GM19467 (cell line): Measurements from ENCODE around the gene MKI67.
"Not testable (repeated sequence)": the region's sequence is repeated elsewhere in the genome, so short reads cannot be mapped to it uniquely, and the experiment has no call there.

Experiments
- ATAC-seq: cut with Tn5 transposase; IDR thresholded peaks from one replicate; pipeline ENCODE4 v1.9.1; 2021; ENCODE audit warnings: mild to moderate bottlenecking, moderate library complexity; ENCODE audit not compliant: unreplicated experiment

Gene MKI67

DNA sequence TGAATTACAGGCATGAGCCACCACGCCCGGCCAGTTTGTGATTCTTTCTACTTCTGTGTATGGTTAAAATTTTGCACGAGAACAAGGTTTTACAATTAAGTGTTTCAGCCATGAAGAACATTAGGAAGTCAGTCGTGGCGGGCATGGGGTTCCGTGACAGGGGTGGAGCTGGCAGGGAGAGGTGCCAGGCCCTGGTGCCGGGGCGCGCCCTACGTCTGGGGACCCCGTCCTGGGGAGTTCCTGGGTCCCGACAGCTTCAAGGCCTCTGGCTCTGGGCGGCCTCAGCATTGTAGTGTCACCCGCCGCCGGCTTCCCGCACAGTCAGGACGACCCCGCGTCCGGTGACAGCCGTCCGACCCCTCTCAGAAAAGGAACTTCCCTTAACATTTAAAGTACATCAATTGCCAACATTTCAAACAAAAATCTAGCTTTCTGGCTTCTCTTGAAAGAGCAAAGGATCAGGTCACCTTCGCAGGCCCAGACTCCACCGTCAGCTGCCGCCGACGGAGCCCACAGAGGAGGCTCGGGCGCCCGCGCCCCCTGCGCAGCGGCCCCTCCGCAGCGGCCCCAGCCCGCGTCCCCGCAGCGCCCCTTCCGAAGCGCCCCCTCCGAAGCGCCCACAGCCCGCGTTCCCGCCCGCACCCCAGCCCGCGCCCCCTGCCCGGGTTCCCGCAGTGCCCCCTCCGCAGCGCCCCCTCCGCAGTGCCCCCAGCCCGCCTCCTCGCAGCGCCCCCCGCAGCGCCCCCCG lies 23.2 kb upstream of the MKI67 start:
- ATAC-seq = no peak

DNA sequence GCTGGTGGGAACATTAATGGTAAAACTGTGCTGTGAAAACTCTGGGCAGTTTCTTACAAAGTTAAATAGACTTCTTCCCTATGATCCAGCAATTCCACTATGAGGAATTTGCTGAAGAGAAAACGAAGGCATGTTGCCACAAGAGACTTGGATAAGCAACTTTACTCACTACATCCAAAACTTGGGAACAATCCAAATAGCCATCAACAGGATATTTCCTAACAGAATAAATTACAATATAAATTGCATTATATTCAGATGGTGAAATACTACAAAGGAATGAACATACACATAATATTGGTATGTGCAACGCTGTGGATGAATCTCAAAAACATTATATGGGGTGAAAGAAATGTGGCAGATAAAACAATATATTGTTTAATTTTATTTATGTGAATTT lies 21.4 kb upstream of the MKI67 start:
- no peak for ATAC-seq

DNA sequence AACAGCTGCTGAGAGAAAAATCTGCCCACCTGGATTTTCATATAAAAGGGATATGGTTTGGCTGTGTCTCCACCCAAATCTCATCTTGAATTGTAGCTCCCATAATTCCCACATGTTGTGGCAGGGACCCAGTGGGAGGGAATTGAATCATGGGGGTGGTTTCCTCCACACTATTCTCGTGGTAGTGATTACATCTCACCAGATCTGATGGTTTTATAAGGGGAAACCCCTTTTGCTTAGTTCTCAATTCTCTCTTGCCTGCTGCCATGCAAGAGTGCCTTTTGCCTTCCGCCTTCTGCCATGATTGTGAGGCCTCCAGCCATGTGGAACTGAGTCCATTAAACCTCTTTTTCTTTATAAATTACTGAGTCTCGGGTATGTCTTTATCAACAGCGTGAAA lies 20.8 kb upstream of the MKI67 start:
- no peak for ATAC-seq

DNA sequence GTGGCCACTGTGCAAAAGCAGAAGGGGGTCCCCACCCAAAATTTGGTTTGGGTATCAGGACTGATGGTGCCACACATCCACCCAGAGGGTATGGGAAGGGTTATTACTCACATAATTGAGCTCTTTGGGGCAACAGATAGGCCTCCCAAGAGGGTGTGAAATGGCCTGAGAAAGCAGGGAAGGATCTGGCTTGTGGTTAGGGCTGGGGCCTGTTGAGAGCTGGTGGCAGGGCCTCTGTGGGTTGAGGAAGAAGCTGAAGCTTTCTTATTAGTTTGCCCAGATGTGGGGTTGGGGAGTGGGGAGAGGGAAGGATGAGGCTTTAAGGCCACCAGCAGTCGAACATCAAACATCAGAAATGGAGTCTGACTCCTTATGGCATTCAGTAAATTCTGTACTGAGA lies 18.3 kb upstream of the MKI67 start:
- no peak for ATAC-seq

DNA sequence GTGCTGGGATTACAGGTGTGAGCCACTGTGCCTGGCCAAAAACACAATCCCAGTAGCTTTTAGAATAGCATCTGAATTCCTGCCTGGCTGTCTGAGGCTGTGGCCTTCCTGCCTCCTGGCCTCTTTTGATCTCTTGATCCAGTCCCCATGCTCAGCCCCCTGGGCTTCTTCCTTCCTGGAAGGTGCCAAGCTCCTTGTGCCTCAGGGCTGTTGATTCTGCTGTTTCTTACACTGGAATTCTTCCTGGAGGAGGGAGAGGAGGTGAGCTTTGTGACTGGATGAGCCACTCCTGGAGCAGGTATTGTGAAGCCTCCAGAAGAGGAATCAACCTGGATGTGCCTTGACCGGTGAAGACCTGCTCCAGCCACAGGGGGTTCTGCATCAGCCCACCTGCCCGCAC lies 17.3 kb upstream of the MKI67 start:
- ATAC-seq = no peak

DNA sequence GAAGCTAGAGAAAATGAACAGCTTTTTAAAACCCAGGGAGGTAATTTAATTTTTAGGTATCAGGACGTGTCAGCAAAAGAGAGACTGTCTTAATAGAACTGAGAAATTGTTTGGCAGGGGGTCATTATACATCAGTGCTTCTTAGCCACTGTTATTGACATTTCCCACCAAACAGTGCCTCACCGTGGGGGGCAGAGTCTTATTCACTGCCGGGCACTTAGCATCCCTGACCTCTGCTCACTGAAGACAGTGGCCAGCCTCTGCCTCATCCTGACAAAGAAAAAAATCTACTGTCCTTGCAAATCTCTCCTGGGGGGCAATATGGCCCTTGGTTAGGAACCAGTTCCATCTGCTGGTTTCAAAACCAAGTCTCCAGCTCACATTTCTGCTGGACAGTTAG lies 14.2 kb upstream of the MKI67 start:
- ATAC-seq = no peak

DNA sequence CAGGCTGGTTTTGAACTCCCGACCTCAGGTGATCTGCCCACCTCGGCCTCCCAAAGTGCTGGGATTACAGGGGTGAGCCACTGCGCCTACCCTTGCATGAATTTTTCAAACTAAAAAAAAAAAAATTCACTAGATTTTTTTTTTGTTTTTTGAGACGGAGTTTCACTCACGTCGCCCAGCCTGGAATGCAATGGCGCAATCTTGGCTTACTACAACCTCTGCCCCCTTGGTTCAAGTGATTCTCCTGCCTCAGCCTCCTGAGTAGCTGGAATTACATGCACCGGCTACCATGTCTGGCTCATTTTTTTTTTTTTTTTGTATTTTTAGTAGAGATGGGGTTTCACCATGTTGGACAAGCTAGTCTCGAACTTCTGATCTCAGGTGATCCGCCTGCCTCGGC lies 12.2 kb upstream of the MKI67 start:
- ATAC-seq = not testable (repeated sequence)

DNA sequence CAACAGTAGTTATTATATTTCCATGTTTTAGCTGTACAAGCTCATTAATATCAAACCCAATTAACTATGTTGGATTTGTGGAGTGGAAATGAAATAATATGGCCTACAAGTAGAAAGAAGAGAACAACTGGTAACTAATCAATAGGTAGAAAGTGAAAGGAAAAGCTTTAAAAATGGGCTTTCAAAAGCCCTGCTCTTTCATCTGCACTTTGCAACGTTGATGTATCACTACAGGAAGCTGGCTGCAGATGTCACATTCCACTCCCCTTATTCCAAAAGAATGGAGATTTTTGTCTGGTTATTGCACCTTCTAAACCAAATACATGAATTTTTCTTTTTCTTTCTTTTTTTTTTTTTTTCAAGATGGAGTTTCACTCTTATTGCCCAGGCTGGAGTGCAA lies 11.7 kb upstream of the MKI67 start:
- no peak for ATAC-seq

DNA sequence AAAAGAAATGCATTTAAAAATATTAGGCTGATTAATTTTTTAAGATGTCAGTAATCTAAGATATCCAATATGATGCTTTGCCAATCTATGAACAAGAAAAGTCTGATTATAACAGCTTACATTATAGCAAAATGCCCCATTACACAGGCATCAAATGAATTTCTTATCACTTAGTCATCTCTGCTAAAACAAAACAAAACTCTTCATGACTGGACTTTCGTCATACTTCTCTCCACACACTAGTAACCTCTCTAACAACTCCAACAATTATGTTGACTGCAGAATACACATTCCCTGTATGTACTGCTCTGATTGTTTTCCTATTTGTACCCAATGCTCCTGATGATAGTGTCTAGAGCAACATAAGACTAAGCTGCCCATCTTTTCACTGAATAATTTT lies 3.8 kb upstream of the MKI67 start:
- ATAC-seq = no peak

DNA sequence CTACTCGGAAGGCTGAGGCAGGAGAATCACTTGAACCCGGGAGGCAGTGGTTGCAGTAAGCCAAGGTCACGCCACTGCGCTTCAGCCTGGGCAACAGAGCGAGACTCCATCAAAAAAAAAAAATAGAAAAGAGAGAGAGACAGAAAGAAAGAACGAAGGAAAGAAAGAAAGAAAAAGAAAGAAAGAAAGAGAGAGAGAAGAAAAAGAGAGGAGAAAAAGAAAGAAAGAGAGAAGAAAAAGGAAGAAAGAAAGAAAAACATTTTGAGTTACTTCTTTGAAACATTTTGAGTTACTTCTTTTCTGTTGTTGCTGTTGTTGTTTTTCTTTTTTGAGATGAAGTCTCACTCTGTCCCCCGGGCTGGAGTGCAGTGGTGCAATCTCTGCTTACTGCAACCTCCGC lies 2.4 kb upstream of the MKI67 start:
- no peak for ATAC-seq

DNA sequence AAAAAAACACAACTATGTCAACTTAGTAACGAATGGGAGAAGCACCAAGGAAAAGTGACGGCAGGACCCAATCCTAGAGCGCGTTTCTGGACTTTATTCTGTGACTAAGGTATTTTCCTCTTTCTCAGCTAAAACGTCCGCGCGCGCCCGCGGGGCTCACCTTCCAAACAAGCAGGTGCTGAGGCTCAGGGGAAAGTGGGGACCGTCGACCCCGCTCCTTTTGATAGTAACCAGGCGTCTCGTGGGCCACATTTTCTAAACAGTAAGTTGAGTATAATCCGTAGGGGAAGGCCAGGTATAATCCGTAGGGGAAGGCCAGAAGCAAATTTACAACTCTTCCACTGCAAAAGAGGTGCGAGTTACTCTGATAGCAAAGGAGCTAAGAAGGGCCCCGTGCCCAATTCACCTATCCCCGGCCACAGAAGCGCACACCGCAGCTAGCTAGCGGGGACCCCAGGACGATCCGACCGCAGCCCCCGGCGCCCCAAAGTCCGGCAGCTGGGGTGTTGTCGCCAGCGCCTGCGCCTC lies 743 bp downstream of the MKI67 start:
- ATAC-seq = no peak

DNA sequence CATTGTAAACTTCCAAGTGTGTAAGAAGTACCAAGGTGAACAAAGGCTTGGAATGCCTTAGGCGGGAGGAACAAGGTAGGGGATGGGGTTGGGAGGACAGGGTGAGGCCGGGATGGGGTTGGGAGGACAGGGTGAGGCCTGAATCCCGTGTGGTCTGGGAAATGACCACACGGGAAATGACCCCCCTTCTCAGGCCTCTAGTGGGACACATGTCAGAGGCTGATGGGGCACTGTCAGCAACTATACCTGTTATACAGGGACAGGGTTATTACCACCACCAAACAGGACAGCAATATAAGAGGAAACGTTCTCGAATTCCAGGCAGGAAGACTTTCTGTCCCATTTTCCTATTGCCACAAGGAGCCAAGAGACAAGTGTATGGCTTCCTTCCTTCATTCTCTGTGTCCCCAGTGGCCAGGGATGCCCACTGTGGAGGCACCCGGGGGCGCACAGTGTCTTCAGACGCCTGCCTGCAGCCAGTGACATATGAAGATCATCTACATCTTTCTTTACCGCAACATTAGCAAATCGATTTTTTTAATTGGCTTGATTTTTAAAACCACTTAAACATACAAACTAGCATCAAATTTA lies 1.3 kb downstream of the MKI67 start:
- ATAC-seq = no peak

DNA sequence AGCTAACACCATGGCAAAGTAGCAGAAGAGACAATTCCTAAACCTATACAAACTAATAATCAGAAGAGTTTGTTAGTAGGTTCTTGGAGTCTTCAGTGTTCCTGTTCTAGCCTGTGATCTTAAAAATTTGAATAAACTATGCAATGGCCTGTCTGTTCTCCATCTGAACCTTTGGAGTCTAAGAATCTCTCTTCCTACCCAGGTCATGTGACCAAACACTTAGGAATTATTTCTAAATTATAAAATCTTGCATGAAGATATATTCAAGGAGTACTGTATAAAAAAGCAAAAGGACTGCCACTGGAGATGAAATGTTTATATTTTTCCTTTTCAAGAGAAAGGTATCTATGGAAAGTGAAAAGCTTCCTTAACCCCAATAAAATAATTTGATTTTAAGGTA lies 2.4 kb downstream of the MKI67 start:
- ATAC-seq = no peak

DNA sequence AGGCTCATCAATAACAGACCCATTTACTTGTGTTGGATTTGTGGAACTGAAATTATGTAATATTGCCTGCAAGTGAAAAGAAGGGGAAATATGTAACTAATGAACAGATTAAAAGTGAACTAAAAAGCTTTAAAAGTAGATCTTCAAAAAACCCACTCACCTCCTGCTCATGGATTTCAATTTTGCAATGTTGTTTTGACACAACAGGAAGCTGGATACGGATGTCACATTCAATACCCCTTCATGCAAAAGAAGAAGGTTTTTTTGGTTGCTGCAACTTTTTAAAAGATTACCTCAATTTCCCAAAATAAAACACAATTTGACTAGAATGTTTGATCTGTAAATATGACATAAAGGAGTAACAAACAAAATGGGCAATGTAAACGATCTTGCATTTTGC lies 3.3 kb downstream of the MKI67 start:
- ATAC-seq = no peak

DNA sequence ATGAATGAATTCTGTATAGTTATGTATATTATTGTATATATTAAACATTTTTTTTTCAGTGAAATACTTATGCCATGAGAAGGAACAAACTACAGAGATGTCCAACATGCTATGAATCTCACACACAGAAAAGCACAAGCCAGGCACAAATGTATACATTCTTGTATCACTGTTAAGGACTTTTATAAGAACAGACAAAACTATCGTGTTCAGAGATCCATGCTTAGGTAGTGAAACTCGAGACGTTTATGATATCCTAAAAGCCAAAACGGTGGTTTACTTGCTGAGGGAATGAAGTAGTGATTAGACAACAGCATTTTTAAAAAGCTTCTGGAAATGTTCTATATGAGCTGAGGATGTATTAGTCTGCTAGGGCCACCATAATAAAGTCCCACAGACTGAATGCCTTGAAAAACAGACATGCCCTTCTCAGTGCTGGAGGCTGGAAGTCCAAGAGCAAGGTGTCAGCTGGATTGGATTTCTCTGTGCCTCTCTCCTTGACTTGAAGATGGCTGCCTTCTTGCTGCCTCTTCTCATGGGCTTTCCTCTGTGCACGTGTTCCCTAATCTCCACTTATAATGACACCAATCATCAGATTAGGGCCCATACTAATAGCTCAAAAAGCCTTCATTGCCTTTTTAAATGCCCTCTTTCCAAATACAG lies 4.3 kb downstream of the MKI67 start:
- no peak for ATAC-seq

DNA sequence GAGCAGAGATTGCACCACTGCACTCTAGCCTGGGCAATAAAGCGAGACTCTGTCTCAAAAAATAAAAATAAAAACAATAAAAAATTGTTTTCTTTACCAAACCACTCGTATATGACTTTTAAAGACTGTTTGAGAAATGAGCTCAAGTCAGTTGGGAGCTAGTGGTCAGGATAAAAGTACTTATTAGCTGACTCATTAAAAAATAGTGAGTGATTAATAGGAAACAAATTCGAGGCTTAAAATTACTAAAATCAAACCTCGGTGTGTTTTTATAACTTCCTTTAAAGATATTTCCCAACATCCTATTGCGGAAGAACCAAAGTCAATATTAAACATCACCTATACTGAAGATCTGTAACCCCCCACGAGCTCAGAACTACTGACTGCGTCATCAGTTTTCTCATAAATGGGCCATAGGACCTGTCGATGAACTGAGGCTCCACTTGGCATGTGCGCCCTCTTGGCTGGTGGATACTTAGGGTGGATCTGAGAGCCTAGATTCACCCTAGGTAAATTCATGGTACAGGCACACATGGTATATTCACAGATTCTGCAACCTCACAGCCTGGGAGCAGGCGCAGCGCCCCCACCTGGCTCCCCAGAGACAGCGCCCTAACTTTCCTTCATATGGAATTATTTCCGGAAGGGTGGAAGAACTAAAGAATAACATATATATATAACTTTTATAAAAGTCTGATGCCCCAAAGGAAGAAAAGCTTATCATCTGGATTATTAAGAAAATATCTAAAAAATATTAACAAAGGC lies 9.2 kb downstream of the MKI67 start:
- ATAC-seq = no peak

DNA sequence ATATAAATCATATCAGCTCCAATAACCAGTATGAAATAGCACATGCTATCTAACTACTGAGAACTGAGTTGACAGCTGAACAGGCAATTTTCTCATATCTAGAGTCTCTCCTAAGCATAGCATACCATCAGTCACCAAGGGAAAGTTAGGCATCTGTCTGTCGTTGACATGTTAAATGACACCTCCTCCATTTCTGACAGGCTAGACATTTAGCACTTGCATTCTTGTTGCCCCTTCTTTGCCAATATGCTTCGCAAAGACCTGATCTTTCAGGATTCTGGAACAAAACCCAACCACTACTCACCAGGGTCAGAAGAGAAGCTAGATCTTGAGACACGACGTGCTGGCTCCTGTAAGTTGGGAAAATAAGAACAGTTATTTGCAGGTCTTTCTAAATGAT lies 10.0 kb downstream of the MKI67 start:
- no peak for ATAC-seq

DNA sequence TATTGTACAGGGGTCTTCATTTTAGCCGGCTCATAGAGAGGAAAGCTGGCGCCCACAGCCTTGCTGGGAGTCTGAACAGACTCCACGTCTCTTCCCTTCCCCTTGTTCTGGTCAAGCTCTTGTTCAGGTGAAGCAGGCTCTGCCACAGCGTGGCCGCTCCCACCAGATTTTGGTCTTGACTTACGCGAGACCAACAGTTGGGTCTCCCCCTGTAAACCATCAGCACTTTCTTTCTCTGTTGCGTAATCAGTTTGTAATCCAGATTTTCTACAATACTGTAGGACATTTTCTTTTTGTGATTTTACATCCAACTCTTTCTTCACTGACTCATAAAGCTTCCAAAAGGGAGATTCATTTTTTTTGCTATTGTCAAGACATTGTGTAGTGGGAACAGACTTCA lies 10.9 kb downstream of the MKI67 start:
- no peak for ATAC-seq

DNA sequence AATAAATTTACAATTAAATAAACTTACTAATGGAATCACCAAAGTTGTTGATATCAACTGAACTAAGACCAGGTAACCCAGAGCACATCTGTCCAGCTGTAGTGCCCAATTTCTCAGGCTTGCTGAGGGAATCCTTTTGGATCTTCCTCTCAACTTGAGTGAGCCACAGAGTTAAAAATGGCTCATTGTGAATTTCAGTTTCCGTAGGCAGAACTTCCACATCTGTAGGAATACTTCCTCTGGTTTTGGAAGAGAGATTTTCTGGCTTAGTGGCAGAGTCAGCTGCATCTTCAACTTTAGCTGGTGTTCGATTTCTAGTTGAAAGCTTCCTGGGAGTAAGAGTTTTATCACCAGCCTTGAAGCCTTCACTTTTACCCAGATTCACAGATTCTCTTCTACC lies 11.3 kb downstream of the MKI67 start:
- ATAC-seq = no peak

DNA sequence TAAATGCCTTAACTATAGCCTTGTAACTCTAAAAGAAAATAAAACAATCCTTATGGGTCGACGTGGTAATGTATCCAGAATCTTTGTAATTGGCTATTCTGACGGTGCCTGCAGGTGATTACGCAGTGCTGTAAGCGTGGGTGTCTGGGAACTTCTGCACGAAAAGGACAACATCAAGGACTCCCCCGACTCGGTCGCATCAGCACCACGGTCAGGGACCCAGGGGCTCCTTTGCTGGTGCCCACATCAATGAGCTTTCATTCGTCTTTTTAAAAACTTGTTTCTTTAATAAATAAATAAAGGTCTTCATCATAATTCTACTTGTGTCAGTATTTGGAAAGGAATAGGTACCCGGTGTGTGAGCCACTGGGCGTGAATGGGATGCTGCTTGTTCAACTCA lies 13.2 kb downstream of the MKI67 start:
- no peak for ATAC-seq

DNA sequence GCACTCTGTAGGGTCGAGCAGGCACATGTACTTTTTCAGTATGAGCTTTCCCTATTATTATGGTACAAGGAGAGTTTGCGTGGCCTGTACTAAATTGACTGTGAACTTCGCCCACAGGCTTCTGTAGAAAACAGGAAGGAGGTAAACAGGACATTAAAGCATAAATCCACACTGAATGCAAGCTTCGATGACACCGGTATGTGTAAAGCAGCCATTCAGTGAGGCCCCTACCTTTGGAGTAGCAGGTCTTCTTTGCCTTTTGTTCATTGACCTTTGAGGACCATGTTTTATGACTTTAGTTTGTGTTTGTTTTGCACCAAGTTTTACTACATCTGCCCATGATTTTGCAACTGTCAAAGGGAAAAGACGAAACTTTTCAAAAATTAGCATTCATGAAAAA lies 14.5 kb downstream of the MKI67 start:
- no peak for ATAC-seq

DNA sequence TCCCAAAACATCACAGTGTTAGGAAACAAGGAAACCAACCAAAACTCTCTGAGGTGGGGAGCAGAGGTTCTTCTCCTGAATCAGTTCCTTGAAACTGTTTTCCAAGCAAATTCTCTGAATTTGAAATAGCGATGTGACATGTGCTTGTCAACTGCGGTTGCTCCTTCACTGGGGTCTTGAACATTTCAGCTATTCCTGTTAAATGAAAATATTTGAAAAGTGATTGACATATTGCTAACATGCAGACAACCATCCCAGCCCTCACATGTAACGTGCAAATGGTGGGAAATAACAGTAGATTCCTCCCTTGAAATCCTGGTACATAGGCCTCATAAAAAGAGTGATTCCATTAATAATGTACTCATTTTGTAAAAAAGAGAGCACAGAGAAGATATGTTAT lies 15.9 kb downstream of the MKI67 start:
- ATAC-seq = no peak
